SK-N-SH (cell line): Measurements from ENCODE around the gene SNX27. TPM values are rescaled to one million over a fixed set of nuclear protein-coding genes. Genes with fewer than 3 reads are reported as not detected.

Source experiments
- CTCF ChIA-PET: fragments of 300-600, 350-600 bp; formaldehyde crosslinking; extraction: SDS; loops from one replicate; lab custom pipeline; 2021; lab: Yijun Ruan, JAX
- POLR2A ChIA-PET: fragments of 350-600 bp; sonication (Branson Sonifier 250); formaldehyde crosslinking; extraction: SDS; loops from one replicate; lab custom pipeline; 2020; ENCODE audit warnings: antibody characterized with exemption, inconsistent platforms; lab: Yijun Ruan, JAX
- DNase-seq: peaks from one replicate; pipeline ENCODE4 v3.0.0; 2012
- H2AFZ ChIP-seq: fragments of 200-600 bp; sonication (generic); 2 replicates; pipeline ENCODE4 v1.8.1; 2016; ENCODE audit warnings: antibody characterized with exemption, mild to moderate bottlenecking, low read depth
- H3F3A ChIP-seq: fragments of 200-600 bp; sonication (generic); replicated peaks from 2 replicates; pipeline ENCODE3; 2016; ENCODE audit warnings: antibody characterized with exemption, mild to moderate bottlenecking; ENCODE audit not compliant: insufficient read depth
- H3K27ac ChIP-seq, 2 experiments: fragments of 200-500 bp in 1 of 2; fragments of 200-600 bp in 1 of 2; sonication (Bioruptor generic) in 1 of 2; sonication (generic), shearing (Covaris generic) in 1 of 2; 2 replicates each; pipeline versions ENCODE4 v1.5.1 to v1.6.1; 2014 to 2016; ENCODE audit warnings: low read depth in 2 of 2, inconsistent platforms in 1 of 2, low read length in 1 of 2, mild to moderate bottlenecking in 1 of 2, mixed read lengths in 1 of 2
- H3K27me3 ChIP-seq: fragments of 200-600 bp; sonication (generic), shearing (Covaris generic); 2 replicates; pipeline ENCODE4 v1.6.1; 2016; ENCODE audit warnings: mixed run types; ENCODE audit not compliant: insufficient read depth
- H3K36me3 ChIP-seq, 2 experiments: fragments of 200-500 bp in 1 of 2; fragments of 200-600 bp in 1 of 2; sonication (Bioruptor generic) in 1 of 2; sonication (generic) in 1 of 2; replicated peaks in 1 of 2; 2 replicates each; pipeline versions ENCODE3 to v1.5.1; 2014 to 2016; ENCODE audit warnings: low read length in 1 of 2, mild to moderate bottlenecking in 1 of 2; ENCODE audit not compliant: insufficient read depth in 2 of 2, control insufficient read depth in 1 of 2
- H3K4me1 ChIP-seq, 2 experiments: fragments of 200-500 bp in 1 of 2; fragments of 200-600 bp in 1 of 2; sonication (Bioruptor generic) in 1 of 2; sonication (generic), shearing (Covaris generic) in 1 of 2; 2 replicates each; pipeline versions ENCODE4 v1.5.1 to v1.6.1; 2014 to 2016; ENCODE audit warnings: low read depth in 1 of 2, low read length in 1 of 2, mixed run types in 1 of 2; ENCODE audit not compliant: insufficient read depth in 2 of 2, control insufficient read depth in 1 of 2
- H3K4me2 ChIP-seq: fragments of 200-600 bp; sonication (generic), shearing (Covaris generic); 2 replicates; pipeline ENCODE4 v1.6.1; 2017; ENCODE audit warnings: mixed run types
- H3K4me3 ChIP-seq, 2 experiments: fragments of 200-500 bp in 1 of 2; fragments of 200-600 bp in 1 of 2; sonication (Bioruptor generic) in 1 of 2; sonication (generic), shearing (Covaris generic) in 1 of 2; 2 replicates each; pipeline versions ENCODE4 v1.5.1 to v1.8.1; 2014 to 2016; ENCODE audit warnings: low read depth in 2 of 2, inconsistent platforms in 1 of 2, low read length in 1 of 2, mild to moderate bottlenecking in 1 of 2, mixed read lengths in 1 of 2, moderate library complexity in 1 of 2
- H3K79me2 ChIP-seq: fragments of 200-600 bp; sonication (generic); 2 replicates; pipeline ENCODE4 v1.8.1; 2017; ENCODE audit warnings: mild to moderate bottlenecking; ENCODE audit not compliant: insufficient read depth
- H3K9ac ChIP-seq: fragments of 200-600 bp; sonication (generic); 2 replicates; pipeline ENCODE4 v1.6.1; 2017; ENCODE audit warnings: mixed run types
- H3K9me2 ChIP-seq: fragments of 200-600 bp; sonication (generic); 2 replicates; pipeline ENCODE4 v1.6.1; 2017; ENCODE audit warnings: mixed run types
- H3K9me3 ChIP-seq: fragments of 200-600 bp; sonication (generic); 2 replicates; pipeline ENCODE4 v1.6.1; 2017; ENCODE audit warnings: mixed run types, mild to moderate bottlenecking, moderate library complexity
- H4K20me1 ChIP-seq: fragments of 200-600 bp; sonication (generic); 2 replicates; pipeline ENCODE4 v1.6.1; 2017; ENCODE audit warnings: mild to moderate bottlenecking, mixed run types; ENCODE audit not compliant: insufficient read depth
- CHD2 ChIP-seq: fragments of 150-350 bp; IDR thresholded peaks from 2 replicates; pipeline ENCODE4 v1.6.1; 2018; ENCODE audit warnings: low read length; ENCODE audit not compliant: partially characterized antibody
- CTCF ChIP-seq: fragments of 200-600 bp; sonication (generic); IDR thresholded peaks from 2 replicates; pipeline ENCODE4 v1.6.1; 2017; ENCODE audit warnings: antibody characterized with exemption, mild to moderate bottlenecking, moderate library complexity
- ELF1 ChIP-seq: IDR thresholded peaks from 2 replicates; pipeline ENCODE4 v1.4.0; 2012
- EP300 ChIP-seq, 2 experiments: IDR thresholded peaks; 2 replicates each; pipeline versions ENCODE4 v1.4.0 to v1.6.1; 2012; ENCODE audit warnings: borderline replicate concordance in 1 of 2, low read depth in 1 of 2, low read length in 1 of 2
- EZH2phosphoT487 ChIP-seq: fragments of 200-600 bp; sonication (generic); IDR thresholded peaks from 2 replicates; pipeline ENCODE4 v1.6.1; 2017; ENCODE audit warnings: low read depth, mixed run types, mild to moderate bottlenecking, antibody characterized with exemption, moderate library complexity, borderline replicate concordance
- FOSL2 ChIP-seq: IDR thresholded peaks from 2 replicates; pipeline ENCODE4 v1.4.0; 2012; ENCODE audit warnings: low read depth, mild to moderate bottlenecking, moderate library complexity, borderline replicate concordance
- FOXJ3 ChIP-seq: sonication (generic); formaldehyde crosslinking; IDR thresholded peaks from 2 replicates; pipeline ENCODE4 v1.5.1; 2020; ENCODE audit warnings: mild to moderate bottlenecking, missing genetic modification reagents
- FOXM1 ChIP-seq: IDR thresholded peaks from 2 replicates; pipeline ENCODE4 v1.4.0; 2012; ENCODE audit warnings: low read depth, mild to moderate bottlenecking
- GABPA ChIP-seq: IDR thresholded peaks from 2 replicates; pipeline ENCODE4 v1.4.0; 2012; ENCODE audit warnings: low read depth, mild to moderate bottlenecking
- GATA2 ChIP-seq: sonication (generic); formaldehyde crosslinking; IDR thresholded peaks from 2 replicates; pipeline ENCODE4 v1.5.0; 2020; ENCODE audit warnings: mild to moderate bottlenecking, missing genetic modification reagents
- JUND ChIP-seq: IDR thresholded peaks from 2 replicates; pipeline ENCODE4 v1.4.0; 2012
- MAX ChIP-seq: IDR thresholded peaks from 2 replicates; pipeline ENCODE4 v1.4.0; 2012; ENCODE audit warnings: low read depth
- MXI1 ChIP-seq: IDR thresholded peaks from 2 replicates; pipeline ENCODE4 v1.6.1; 2012; ENCODE audit warnings: mild to moderate bottlenecking, low read depth, low read length, improper control_type of control experiment
- NRF1 ChIP-seq: IDR thresholded peaks from 2 replicates; pipeline ENCODE4 v1.6.1; 2012; ENCODE audit warnings: low read depth, mild to moderate bottlenecking, low read length
- PBX3 ChIP-seq: IDR thresholded peaks from 2 replicates; pipeline ENCODE4; 2012
- POLR2AphosphoS5 ChIP-seq: IDR thresholded peaks from 2 replicates; pipeline ENCODE4 v1.6.1; 2012; ENCODE audit warnings: low read depth, low read length
- RAD21 ChIP-seq: IDR thresholded peaks from 2 replicates; pipeline ENCODE4 v1.6.1; 2012; ENCODE audit warnings: mild to moderate bottlenecking, low read length
- RCOR1 ChIP-seq: fragments of 150-350 bp; IDR thresholded peaks from 2 replicates; pipeline ENCODE4 v1.6.1; 2017; ENCODE audit warnings: antibody characterized with exemption, low read length
- RFX5 ChIP-seq: IDR thresholded peaks from 2 replicates; pipeline ENCODE4 v1.6.1; 2012; ENCODE audit warnings: mild to moderate bottlenecking, improper control_type of control experiment, low read length
- RXRA ChIP-seq: IDR thresholded peaks from 2 replicates; pipeline ENCODE4 v1.4.0; 2012; ENCODE audit warnings: low read depth, mild to moderate bottlenecking, borderline replicate concordance
- SIN3A ChIP-seq: IDR thresholded peaks from 2 replicates; pipeline ENCODE4 v1.6.1; 2012; ENCODE audit warnings: low read depth, mild to moderate bottlenecking, low read length, moderate library complexity, borderline replicate concordance
- TAF1 ChIP-seq: IDR thresholded peaks from 2 replicates; pipeline ENCODE4 v1.6.1; 2012; ENCODE audit warnings: low read depth, mild to moderate bottlenecking, low read length, moderate library complexity, borderline replicate concordance
- TCF12 ChIP-seq: IDR thresholded peaks from 2 replicates; pipeline ENCODE4 v1.4.0; 2012
- TEAD4 ChIP-seq: IDR thresholded peaks from 2 replicates; pipeline ENCODE4 v1.4.0; 2012; ENCODE audit warnings: mild to moderate bottlenecking, borderline replicate concordance; ENCODE audit not compliant: insufficient read depth
- USF1 ChIP-seq: IDR thresholded peaks from 2 replicates; pipeline ENCODE4 v1.4.0; 2012; ENCODE audit warnings: low read depth, borderline replicate concordance
- USF2 ChIP-seq: fragments of 150-350 bp; IDR thresholded peaks from 2 replicates; pipeline ENCODE4 v1.6.1; 2017; ENCODE audit warnings: antibody characterized with exemption, low read length, low read depth, borderline replicate concordance
- YY1 ChIP-seq: IDR thresholded peaks from 2 replicates; pipeline ENCODE4 v1.4.0; 2012; ENCODE audit warnings: low read depth, mild to moderate bottlenecking
- WGBS: methylation state at CpG from one replicate; pipeline ENCODE4 v1.1.6; 2017; ENCODE audit warnings: low lambda C conversion rate; 5-methylcytosine and 5-hydroxymethylcytosine counted together
- polyA plus RNA-seq, 3 experiments: library from polyadenylated mRNA; depleted of rRNA; stranded (reverse); fragments of >200 nt; gene quantifications; 2 replicates each; pipeline ENCODE4 v1.2.3, GENCODE V29; 2012

Gene SNX27
- polyA plus RNA-seq (2012; rRNA removed), result 10.8 and 12.8 TPM in 2 replicates
- polyA plus RNA-seq (2012; cell fraction: cytosol; rRNA removed), result 11.1 and 12.7 TPM in 2 replicates
- 11.4 and 19.1 TPM in 2 replicates for polyA plus RNA-seq (2012; cell fraction: nucleus; rRNA removed)

- H3F3A ChIP-seq, result peaks cover 16% of the 10 kb centered on the region
- no peaks in the 10 kb centered on the region for H3K9me3 ChIP-seq
- H3K79me2 ChIP-seq, result peaks cover 50% of the 10 kb centered on the region
- WGBS, result under 1% methylated on average over 39 of the region's 79 CpGs
- peaks cover 12 to 17% of the 10 kb centered on the region in 2 experiments; a peak in 3 of 4 replicates for H3K4me1 ChIP-seq
- CTCF ChIA-PET, result interaction anchor here (0.6 to 1.0 kb wide), 4 partner anchors 18 to 360 kb away, joined by 3 to 4 read pairs (median 4); no protein-coding TSS in a partner anchor
- peak within 1 kb of the TSS; percentile 77 to 87 for H3K4me3 ChIP-seq
- no peaks in the 10 kb centered on the region for H3K9me2 ChIP-seq
- POLR2A ChIA-PET, result interaction anchor here (1.0 to 1.4 kb wide), 2 partner anchors 71 to 116 kb away, joined by 4 read pairs; partner anchors contain the start of gene TUFT1
- peak within 1 kb of the TSS; percentile 89 for H2AFZ ChIP-seq
- peak within 1 kb of the TSS; percentile 66 to 87 for H3K27ac ChIP-seq
- no peaks in the 10 kb centered on the region for H3K27me3 ChIP-seq
- peak within 1 kb of the TSS; percentile 83 for H3K9ac ChIP-seq
- H3K36me3 ChIP-seq, result peaks cover 0 to 12% of the 10 kb centered on the region in 2 experiments
- H3K4me2 ChIP-seq, result peak within 1 kb of the TSS; percentile 90
- peak; percentile 94 for DNase-seq
- H4K20me1 ChIP-seq, result peaks cover 12% of the 10 kb centered on the region
- peak; percentile 50 for TF ChIP-seq GABPA
- no peak for TF ChIP-seq POLR2AphosphoS5
- no peak for TF ChIP-seq JUND
- TF ChIP-seq PBX3, result no peak
- TF ChIP-seq FOSL2, result no peak
- TF ChIP-seq TAF1, result peak; percentile 12; the same call in 1 of the 2 replicates
- no peak; the same call in 1 of the 2 replicates for TF ChIP-seq RXRA
- TF ChIP-seq MXI1, result peak; percentile 58
- peak; percentile 3; the same call in 1 of the 2 replicates for TF ChIP-seq NRF1
- peak; percentile 41; the same call in 1 of the 2 replicates for TF ChIP-seq TCF12
- peak; percentile 95 for TF ChIP-seq CHD2
- no peak for TF ChIP-seq EZH2phosphoT487
- TF ChIP-seq MAX, result 0 out of 2 replicates have a peak, but pooled peaks have one; percentile 31
- no peak; a peak in 1 of 4 replicates for TF ChIP-seq EP300 (IDR thresholded peaks at IDR 0.05; ENCODE audit: borderline replicate concordance in 1 of 2, low read depth in 1 of 2, low read length in 1 of 2)
- no peak for TF ChIP-seq USF2
- peak; percentile 60 for TF ChIP-seq ELF1
- no peak for TF ChIP-seq RAD21
- no peak for TF ChIP-seq FOXJ3 (CRISPR knock-in tag)
- TF ChIP-seq SIN3A, result 0 out of 2 replicates have a peak, but pooled peaks have one; percentile 50
- peak; percentile 89 for TF ChIP-seq YY1
- TF ChIP-seq USF1, result no peak
- TF ChIP-seq RFX5, result no peak
- no peak for TF ChIP-seq GATA2
- TF ChIP-seq FOXM1, result no peak
- no peak for TF ChIP-seq CTCF
- no peak for TF ChIP-seq TEAD4
- TF ChIP-seq RCOR1, result no peak
Measured at GRCh38 chr1:151611832-151612500, at the start of gene SNX27. Gene SNX27 (plus strand): TSS chr1:151612050. CDS start chr1:151612202, 152 bp downstream.
